ENCODE data around the gene MYBPC3. TPM values are rescaled to one million over a fixed set of nuclear protein-coding genes. Genes with fewer than 3 reads are reported as not detected.
"Not testable (repeated sequence)": the region's sequence is repeated elsewhere in the genome, so short reads cannot be mapped to it uniquely, and the experiment has no call there.

Gene MYBPC3
- total RNA-seq, 1 donor from 2014 or later = 2,568 TPM

- intact Hi-C loops (cut with DNase I) = no loop called here
- ATAC-seq (ENCODE audit: poor library complexity) (no peak), DNase-seq (no peak)
Measured at GRCh38 chr11:47348859-47349258, 3.6 kb downstream of the MYBPC3 start.

- ATAC-seq (ENCODE audit: poor library complexity) = no peak
- DNase-seq = no peak
- intact Hi-C loops (cut with DNase I) = no loop called here
Measured at GRCh38 chr11:47348131-47348802, 4.2 kb downstream of the MYBPC3 start.

GRCh38 chr11:47347137-47347536 lies 5.4 kb downstream of the MYBPC3 start:
- DNase-seq = no peak
- no peak for ATAC-seq (ENCODE audit: poor library complexity)
- intact Hi-C loops (cut with DNase I) = no loop called here

- intact Hi-C loops (cut with DNase I) = no loop called here
- DNase-seq (no peak), ATAC-seq (ENCODE audit: poor library complexity) (no peak)
Measured at GRCh38 chr11:47345890-47346563, 6.5 kb downstream of the MYBPC3 start.

GRCh38 chr11:47342854-47343253 lies 9.6 kb downstream of the MYBPC3 start:
- intact Hi-C loops (cut with DNase I) = no loop called here
- DNase-seq = peak; percentile 39
- no peak for ATAC-seq (ENCODE audit: poor library complexity)

GRCh38 chr11:47342036-47342803 lies 10.3 kb downstream of the MYBPC3 start:
- intact Hi-C loops (cut with DNase I) = no loop called here
- peak; percentile 0 for ATAC-seq (ENCODE audit: poor library complexity)
- DNase-seq = peak; percentile 39

- ATAC-seq (ENCODE audit: poor library complexity) = peak; percentile 13
- peak; percentile 50 for DNase-seq
- intact Hi-C loops (cut with DNase I) = no loop called here
Measured at GRCh38 chr11:47340980-47341775, 11.3 kb downstream of the MYBPC3 start.

- ATAC-seq (ENCODE audit: poor library complexity) (no peak), DNase-seq (no peak)
- intact Hi-C loops (cut with DNase I) = no loop called here
Measured at GRCh38 chr11:47340010-47340409, 12.5 kb downstream of the MYBPC3 start.

GRCh38 chr11:47338396-47339241 lies 13.9 kb downstream of the MYBPC3 start:
- intact Hi-C loops (cut with DNase I) = no loop called here
- peak; percentile 1 for ATAC-seq (ENCODE audit: poor library complexity)
- DNase-seq = peak; percentile 36

GRCh38 chr11:47337229-47337924 lies 15.1 kb downstream of the MYBPC3 start:
- ATAC-seq (ENCODE audit: poor library complexity) (peak; percentile 5), DNase-seq (peak; percentile 38)
- intact Hi-C loops (cut with DNase I) = no loop called here

GRCh38 chr11:47336595-47336994 lies 15.9 kb downstream of the MYBPC3 start:
- intact Hi-C loops (cut with DNase I) = no loop called here
- DNase-seq = peak; percentile 38
- no peak for ATAC-seq (ENCODE audit: poor library complexity)

- ATAC-seq (ENCODE audit: poor library complexity) (no peak), DNase-seq (peak; percentile 29)
- intact Hi-C loops (cut with DNase I) = no loop called here
Measured at GRCh38 chr11:47335733-47336132, 16.8 kb downstream of the MYBPC3 start.

GRCh38 chr11:47334699-47335411 lies 17.6 kb downstream of the MYBPC3 start:
- DNase-seq; ATAC-seq (ENCODE audit: poor library complexity); intact Hi-C loops (cut with DNase I): not testable (repeated sequence)

- ATAC-seq (ENCODE audit: poor library complexity) (no peak), DNase-seq (no peak)
- intact Hi-C loops (cut with DNase I) = no loop called here
Measured at GRCh38 chr11:47333886-47334443, 18.5 kb downstream of the MYBPC3 start.

- intact Hi-C loops (cut with DNase I) = no loop called here
- ATAC-seq (ENCODE audit: poor library complexity) (no peak), DNase-seq (no peak)
Measured at GRCh38 chr11:47333526-47333845, 19.0 kb downstream of the MYBPC3 start.

- intact Hi-C loops (cut with DNase I) = no loop called here
- DNase-seq (no peak), ATAC-seq (ENCODE audit: poor library complexity) (no peak)
Measured at GRCh38 chr11:47332791-47333525, 19.5 kb downstream of the MYBPC3 start.
